KOPT-K1 (cell line): ENCODE data around the gene IGF2BP2.
"Not testable (repeated sequence)": the region's sequence is repeated elsewhere in the genome, so short reads cannot be mapped to it uniquely, and the experiment has no call there.

Experiments used
- H3K27ac ChIP-seq: fragments of 200-600 bp; sonication (generic); 2 replicates; pipeline ENCODE4 v1.5.1; 2016; ENCODE audit warnings: antibody characterized with exemption, mild to moderate bottlenecking, low read depth, low read length; ENCODE audit not compliant: poor library complexity, severe bottlenecking
- H3K36me3 ChIP-seq: fragments of 200-600 bp; sonication (generic); 2 replicates; pipeline ENCODE4 v1.5.1; 2017; ENCODE audit warnings: antibody characterized with exemption, mild to moderate bottlenecking, low read length, moderate library complexity; ENCODE audit not compliant: insufficient read depth
- H3K9me3 ChIP-seq: fragments of 200-600 bp; sonication (generic); 2 replicates; pipeline ENCODE4 v1.5.1; 2017; ENCODE audit warnings: antibody characterized with exemption, low read length, mild to moderate bottlenecking; ENCODE audit not compliant: insufficient read depth, poor library complexity, severe bottlenecking

IGF2BP2 gene

GRCh38 chr3:185797108-185797881, 27.5 kb downstream of the IGF2BP2 start:
- Histone ChIP-seq H3K36me3 (no peaks in the 10 kb centered on the region), H3K27ac (no peak overlapping the region), H3K9me3 (no peaks in the 10 kb centered on the region)

GRCh38 chr3:185796431-185797107, 28.3 kb downstream of the IGF2BP2 start:
- Histone ChIP-seq H3K27ac (no peak overlapping the region), H3K36me3 (no peaks in the 10 kb centered on the region), H3K9me3 (no peaks in the 10 kb centered on the region)

GRCh38 chr3:185793381-185793780, 31.5 kb downstream of the IGF2BP2 start:
- Histone ChIP-seq H3K27ac (no peak overlapping the region), H3K9me3 (no peaks in the 10 kb centered on the region), H3K36me3 (no peaks in the 10 kb centered on the region)

- H3K9me3 ChIP-seq = no peaks in the 10 kb centered on the region
- no peak overlapping the region for H3K27ac ChIP-seq
- H3K36me3 ChIP-seq = no peaks in the 10 kb centered on the region
Measured at GRCh38 chr3:185792955-185793354, 31.9 kb downstream of the IGF2BP2 start.

GRCh38 chr3:185789891-185790830, 34.7 kb downstream of the IGF2BP2 start:
- no peak overlapping the region for H3K27ac ChIP-seq
- no peaks in the 10 kb centered on the region for H3K36me3 ChIP-seq
- H3K9me3 ChIP-seq = no peaks in the 10 kb centered on the region

- H3K27ac ChIP-seq = no peak overlapping the region
- H3K36me3 ChIP-seq = no peaks in the 10 kb centered on the region
- no peaks in the 10 kb centered on the region for H3K9me3 ChIP-seq
Measured at GRCh38 chr3:185789134-185789533, 35.7 kb downstream of the IGF2BP2 start.

- Histone ChIP-seq H3K9me3 (no peaks in the 10 kb centered on the region), H3K36me3 (no peaks in the 10 kb centered on the region), H3K27ac (no peak overlapping the region)
Measured at GRCh38 chr3:185788292-185788691, 36.5 kb downstream of the IGF2BP2 start.

- Histone ChIP-seq H3K9me3 (no peaks in the 10 kb centered on the region), H3K27ac (no peak overlapping the region), H3K36me3 (no peaks in the 10 kb centered on the region)
Measured at GRCh38 chr3:185786956-185787877, 37.6 kb downstream of the IGF2BP2 start.

GRCh38 chr3:185786258-185786657, 38.6 kb downstream of the IGF2BP2 start:
- not testable (repeated sequence) for H3K36me3 ChIP-seq, H3K27ac ChIP-seq, H3K9me3 ChIP-seq

GRCh38 chr3:185784317-185784716, 40.5 kb downstream of the IGF2BP2 start:
- no peaks in the 10 kb centered on the region for H3K36me3 ChIP-seq
- H3K27ac ChIP-seq = no peak overlapping the region
- no peaks in the 10 kb centered on the region for H3K9me3 ChIP-seq

- H3K27ac ChIP-seq = no peak overlapping the region
- no peaks in the 10 kb centered on the region for H3K36me3 ChIP-seq
- H3K9me3 ChIP-seq = no peaks in the 10 kb centered on the region
Measured at GRCh38 chr3:185781759-185782158, 43.1 kb downstream of the IGF2BP2 start.

- H3K36me3 ChIP-seq = no peaks in the 10 kb centered on the region
- no peaks in the 10 kb centered on the region for H3K9me3 ChIP-seq
- H3K27ac ChIP-seq = no peak overlapping the region
Measured at GRCh38 chr3:185779461-185779860, 45.4 kb downstream of the IGF2BP2 start.

- Histone ChIP-seq H3K27ac (no peak overlapping the region), H3K36me3 (no peaks in the 10 kb centered on the region), H3K9me3 (no peaks in the 10 kb centered on the region)
Measured at GRCh38 chr3:185778821-185779220, 46.0 kb downstream of the IGF2BP2 start.

GRCh38 chr3:185778094-185778493, 46.7 kb downstream of the IGF2BP2 start:
- no peak overlapping the region for H3K27ac ChIP-seq
- H3K9me3 ChIP-seq = no peaks in the 10 kb centered on the region
- H3K36me3 ChIP-seq = no peaks in the 10 kb centered on the region
